NCI-H2029 treated with DMSO at 0.1 percent for 48 hours (cell line): Measurements from ENCODE around the gene THRA.
A peak's percentile ranks its signal among the peaks of the same experiment; 100 is the strongest.

Experiments
- DNase-seq: peaks from one replicate; lab custom pipeline; 2025; lab: John Stamatoyannopoulos, UW

THRA gene

DNA sequence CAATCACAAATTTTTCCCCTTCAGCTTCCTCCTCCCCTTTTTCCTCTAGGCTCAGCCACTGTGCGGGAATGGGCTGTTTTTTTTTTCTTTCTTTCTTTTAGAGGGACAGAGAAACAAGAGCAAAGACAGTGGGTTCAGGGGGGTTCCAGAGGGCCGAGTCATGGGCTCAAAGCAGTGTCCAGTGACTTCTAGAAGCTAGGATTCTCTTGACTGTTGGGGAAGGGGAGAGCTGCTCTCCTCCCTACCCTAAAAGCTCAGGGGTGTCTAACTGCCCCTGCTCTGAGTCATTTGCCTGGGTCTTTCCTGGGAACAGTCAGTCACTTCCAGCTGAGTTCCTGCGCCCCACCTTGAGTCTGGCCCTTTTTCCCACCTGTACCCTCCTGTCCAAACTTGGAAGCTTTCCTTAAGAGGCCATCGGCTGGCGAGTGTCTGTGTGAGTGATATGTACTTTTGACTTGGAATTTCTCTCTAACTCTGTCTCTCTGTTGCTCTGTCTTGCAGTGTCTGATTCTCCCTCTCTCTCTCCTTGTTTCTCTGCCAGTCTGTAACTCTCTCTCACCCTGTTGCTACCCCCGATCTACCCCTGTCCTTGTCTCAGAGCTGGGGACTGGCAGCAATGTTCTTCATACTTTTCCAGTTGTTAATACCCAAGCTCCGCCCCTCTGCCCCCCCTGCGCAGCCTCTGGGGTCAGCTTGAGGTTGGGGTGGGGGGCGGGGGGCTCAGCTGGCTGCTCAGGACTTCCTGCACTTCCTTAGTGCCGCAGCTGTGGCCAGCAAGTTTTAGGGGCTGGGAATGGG lies 2.4 kb downstream of the THRA start:
- DNase-seq = no peak

DNA sequence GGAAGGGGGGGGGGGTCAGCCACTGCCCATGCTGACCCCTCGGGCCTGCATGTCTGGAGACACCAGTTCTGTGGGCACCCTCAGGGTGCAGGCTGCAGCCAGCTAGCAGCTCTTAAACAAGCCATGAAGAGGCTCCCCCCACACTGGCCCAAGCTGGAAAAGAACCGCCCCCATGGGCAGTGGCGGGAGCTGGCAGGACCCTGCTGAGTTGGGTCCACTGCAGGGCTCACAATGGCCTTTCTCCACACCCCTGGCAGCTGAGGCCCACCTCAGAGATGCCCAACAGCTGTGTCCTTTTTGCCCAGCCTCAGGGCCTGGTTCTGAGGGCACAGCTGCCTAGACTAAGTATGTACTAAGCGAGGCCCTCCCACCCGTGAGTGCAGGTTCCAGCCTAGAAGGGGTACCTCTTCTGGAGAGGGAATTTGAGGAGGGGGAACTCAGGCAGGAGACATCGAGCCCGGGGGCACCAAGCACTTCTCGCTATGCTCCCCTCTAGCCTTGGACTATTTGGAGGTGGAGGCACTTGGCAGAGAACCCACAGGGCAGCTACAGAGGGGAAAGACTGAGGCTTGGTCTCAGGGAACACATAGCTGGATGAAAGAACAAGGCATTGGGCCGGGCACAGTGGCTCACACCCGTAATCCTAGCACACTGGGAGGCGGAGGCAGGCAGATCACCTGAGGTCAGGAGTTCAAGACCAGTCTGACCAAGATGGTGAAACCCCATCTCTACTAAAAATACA lies 3.2 kb downstream of the THRA start:
- DNase-seq = no peak

DNA sequence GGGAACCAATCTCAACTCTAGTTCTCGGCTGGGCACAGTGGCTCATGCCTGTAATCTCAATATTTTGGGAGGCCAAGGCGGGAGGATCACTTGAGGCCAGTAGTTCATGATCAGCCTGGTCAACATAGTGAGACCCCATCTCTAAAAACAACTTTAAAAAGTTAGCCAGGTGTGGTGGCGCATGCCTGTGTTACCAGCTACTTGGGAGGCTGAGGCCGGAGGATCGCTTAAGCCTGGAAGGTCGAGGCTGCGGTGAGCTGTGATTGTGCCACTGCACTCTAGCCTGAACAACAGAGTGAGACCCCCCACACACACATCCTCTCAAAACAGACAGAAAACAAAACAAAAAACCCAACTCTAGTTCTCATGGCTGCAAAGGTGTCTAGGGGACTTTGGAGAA lies 4.9 kb downstream of the THRA start:
- DNase-seq = no peak

DNA sequence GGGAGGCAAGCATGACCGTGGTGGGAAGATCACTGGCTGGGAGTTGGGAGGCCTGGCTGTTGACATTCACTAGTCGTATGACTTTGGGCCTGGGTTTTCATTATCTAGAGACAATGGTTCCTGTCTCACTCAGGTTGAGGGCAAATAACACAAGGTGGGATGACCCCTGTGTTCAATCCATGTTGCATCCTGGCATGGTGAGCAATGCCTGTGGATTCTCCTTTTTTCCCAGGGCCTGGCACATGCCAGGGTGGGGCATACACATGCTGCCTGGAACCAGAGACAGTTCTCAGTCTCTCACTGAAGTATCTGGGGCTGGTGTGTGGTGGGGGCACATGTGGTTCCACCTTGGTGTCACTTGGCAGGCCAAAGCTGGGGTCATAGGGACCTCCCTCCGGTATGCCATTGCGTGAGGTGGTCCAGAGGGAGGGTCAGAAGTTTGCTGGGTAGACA lies 5.4 kb downstream of the THRA start:
- no peak for DNase-seq

DNA sequence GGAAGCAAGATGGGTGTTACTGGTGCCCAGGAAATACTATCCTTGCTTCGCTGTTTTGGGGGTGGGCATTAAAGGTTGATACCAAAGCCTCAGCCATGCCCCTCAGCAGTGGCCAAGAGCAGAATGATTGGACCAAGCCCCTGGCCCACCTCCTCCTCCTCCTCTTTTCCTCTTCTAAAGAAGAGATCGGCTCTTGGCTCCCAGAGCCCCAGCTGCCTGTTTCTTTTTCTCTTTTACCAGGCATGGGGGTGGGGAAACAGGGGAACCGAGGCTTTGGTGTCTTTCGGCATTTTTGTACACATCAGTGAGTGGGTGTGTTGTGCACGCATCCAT lies 5.8 kb downstream of the THRA start:
- no peak for DNase-seq

DNA sequence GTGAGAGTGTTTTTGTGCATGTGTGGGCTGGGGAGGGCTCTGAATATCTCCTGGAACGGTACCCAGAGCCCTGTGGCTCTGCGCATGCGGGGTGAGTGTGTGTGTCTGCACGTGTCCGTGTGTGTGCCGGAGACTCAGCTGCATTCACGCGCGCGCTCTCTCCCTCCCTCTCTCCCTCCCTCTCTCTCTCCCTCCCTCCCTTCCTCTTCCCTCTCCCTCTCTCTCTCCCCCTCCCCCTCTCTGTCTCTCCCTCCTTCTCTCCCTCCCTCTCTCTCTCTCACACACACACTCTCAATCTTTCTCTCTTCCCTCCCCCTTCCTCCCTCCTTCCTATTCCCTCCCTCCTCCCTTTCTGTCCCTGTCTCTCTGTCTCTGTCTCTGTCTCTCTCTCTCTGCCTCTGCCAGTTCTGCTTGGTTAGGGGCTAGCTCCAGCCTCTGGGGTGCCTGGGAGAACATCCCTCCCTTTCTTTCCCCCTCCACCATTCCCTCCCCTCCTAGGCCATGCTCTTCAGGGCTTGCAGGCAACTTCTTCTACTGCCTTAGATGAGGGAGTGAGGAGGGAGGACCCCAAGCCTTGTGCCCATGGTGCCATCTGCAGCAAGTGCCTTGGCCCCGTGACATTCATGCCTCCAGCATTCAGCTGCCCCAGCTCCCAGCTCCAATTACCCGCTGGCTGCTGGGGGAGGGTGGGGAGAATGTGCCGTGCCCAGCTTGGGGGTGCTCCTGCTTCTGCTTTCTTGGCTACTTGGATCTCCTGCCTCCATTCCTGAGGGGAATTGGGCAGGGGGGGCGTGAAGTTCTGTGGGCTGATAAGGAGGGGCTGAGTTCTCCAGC lies 6.4 kb downstream of the THRA start:
- peak; percentile 73 for DNase-seq

DNA sequence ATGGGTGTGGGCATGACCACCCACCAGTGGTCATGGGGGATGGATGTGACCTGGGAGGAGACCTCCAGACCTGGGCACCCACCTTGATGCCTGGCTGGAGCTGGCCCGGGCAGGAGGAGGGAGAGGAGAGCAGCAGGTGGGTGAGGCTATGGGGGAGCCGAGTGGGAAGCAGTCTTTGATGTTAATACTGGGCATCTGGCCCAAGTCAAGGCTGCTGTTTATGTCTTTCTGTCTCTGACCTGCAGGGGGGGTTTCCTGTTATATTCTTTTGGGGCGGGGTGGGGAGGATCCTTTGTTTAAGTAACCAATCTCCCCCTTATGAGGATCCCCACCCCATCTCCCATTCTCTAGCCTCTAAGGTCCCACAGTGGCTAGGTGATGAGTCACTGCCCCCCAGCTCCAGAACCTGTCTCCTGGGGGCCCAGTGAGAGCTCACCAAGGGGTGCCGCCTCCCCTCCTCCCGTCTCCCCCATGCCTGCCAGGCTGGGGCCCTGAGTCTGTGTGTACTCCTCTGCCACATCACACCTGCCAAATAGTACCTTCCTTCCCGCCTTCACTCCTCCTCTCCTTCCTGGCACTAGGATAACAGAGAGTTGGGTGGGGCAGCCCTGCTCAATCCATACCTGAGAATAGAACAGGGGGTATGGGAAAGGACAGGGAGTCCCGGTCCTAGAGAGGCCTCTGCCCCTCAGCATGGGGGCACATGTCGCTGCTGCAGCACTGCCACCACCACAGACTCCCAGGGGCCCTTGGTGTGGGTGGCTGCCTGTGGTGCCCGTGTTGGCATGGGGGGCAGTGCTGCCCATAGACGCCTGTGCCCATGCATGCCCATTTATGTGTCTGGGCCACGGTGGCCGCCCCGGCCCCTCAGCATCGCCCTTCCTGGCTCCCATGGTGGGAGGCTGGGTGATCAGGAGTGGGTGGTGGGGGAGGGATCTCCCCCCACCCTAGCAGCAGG lies 7.3 kb downstream of the THRA start:
- DNase-seq = peak; percentile 66

DNA sequence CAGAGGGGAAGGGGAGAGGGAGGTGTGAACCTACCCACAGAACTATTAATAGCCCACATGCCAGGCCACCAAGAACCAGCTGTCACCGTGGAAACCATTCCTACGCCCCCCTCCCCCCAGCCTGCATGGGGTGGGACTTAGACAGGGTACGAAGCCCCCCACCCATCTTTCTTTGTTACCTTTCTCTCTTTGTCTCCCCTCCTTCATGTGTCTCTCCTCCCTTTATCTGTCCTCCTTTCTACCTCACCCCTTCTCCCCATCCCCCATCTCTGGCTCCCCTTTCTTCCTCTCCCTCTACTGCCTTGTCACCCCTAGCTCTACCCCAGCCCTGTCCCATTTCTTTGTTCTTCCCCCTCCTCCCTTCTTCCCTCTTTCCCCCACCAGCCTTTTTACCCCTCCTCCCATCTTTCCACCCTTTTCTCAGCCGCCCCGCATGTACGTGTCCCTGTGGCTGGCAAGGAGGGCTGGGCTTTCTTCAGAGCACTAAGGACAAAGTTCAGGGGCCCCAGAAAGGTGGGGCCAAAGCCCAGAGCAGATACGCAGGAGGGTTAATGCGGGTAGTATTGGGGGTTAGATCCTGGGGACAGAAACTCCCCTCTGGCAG lies 8.0 kb downstream of the THRA start:
- no peak for DNase-seq

DNA sequence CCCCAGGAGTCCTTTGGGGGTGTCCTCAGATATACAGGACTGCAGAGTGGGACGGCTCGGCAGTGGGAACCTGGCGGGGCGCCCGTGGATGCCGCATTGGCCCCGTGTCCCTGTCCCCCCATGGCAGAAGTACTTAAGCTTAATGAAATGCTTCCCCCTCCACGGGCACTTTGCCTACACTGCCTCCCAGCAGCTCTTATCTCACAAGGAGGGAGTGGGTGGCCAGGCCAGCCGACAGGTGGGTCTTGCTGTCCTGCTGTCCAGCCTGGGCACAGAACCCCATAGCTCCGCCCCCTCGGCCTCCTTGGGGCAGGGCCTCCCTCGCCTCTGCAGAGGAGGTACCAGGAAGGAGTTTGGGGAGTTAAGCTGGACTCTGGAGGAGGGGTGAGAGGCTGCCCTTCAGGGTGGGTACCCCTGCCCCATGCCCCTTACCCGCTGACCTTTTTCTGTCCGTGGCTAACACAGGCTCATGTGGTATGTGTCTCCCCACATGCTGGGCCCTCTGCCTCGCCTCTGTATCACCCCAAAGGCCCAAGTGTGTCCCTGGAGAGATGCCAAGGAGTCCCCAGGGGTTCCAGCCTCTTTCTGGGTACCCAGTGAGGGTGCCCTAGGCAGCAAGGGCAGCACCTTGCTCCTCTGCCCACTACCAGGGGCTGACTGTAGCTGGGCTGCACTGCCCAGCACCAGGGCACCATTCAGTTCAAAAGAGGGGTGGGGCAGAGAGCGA lies 8.7 kb downstream of the THRA start:
- DNase-seq = peak; percentile 21

DNA sequence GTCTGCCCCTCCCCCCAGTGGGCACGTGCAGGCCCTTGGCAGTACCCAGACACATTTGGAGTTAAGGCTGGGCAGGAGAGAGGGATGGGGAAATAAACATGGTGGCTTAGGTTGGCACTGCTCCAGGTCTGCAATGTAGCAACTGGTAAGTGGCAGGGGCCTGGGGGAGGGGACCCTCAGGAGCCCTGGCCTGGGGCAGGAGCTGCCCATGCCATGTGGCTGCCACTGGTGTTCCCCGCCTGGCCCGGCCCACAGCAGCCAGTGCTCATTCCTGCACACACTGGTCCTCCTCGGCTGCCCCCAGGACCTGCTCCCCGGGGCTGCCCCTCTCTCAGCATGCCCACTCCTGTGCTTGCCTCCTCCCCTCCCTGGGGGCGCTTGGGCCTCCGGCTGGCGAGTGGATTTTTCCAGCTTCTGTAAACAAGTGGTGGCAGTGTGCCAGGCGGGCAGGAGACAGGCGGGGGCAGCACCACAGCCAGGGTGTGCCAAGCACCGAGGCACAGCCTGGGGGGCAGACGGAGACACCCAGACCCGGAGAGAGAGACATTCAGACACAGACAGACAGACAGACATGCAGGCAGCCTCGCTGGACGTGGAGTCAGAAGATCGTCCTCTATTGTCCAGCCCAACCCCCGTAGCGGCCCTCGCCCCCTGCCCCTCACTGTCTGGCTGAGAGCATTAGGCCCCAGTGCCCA lies 9.4 kb downstream of the THRA start:
- DNase-seq = peak; percentile 93

DNA sequence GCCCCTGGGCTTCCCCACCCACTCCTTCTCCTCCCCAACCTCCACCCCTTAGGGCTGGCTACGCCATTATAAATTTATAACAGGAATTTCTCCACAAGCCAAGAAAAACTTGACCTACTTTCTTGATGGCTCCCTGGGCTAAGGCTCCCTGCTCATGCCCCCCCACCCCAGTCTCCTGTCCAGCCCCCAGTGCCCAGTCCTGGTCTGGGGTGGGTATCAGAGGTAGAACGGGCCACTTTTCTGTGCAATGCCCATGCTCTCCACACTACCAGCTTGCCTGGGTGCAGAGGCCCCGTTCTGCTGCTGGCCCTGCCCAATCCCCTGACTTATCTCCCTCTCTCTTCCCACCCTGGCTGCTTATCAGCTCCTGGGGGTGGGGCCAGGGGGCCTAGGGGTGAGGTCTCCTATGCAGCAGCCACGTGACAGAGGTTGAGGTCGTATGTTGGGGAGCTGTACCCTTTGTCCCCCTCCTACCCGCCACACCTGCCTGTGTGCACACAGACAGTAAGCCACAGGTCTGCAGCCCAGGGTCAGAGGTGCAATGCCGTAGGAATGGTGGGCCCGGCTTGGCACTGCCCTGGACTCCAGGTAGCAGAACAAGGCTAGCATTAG lies 10.1 kb downstream of the THRA start:
- DNase-seq = no peak

DNA sequence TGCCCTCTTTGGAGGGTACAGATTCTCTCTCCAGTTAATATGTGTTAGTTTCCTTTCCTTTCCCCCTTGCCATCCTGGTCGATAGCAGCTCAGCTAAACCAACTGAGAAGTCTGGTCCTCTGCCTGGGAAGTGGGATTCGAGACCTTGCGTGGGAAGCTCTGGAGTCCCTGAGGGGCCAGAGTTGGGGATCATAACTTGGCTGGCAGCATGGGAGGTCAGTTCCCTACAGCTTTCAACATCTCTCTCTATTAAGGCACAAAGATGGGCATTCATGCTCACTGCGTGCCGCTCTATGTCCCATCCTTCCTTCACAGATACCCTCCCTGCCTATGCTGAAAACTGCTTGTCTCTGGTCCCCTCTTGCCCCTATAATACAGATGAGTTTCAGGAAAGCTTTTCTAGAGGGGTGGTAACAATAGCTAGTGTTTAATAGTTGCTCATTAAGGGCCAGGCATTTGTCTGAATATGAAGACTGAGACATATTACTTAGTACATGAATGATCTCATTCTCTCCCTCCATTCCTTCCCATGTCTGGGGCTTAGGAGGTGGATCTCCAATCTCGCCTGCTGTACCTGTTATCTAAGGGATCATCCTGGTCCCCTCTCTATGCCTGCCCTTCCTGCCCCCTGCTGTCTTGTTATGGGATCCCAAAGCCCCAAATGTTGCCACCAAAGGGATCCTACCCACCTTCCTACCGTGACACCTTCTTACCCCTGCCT lies 10.8 kb downstream of the THRA start:
- DNase-seq = no peak

DNA sequence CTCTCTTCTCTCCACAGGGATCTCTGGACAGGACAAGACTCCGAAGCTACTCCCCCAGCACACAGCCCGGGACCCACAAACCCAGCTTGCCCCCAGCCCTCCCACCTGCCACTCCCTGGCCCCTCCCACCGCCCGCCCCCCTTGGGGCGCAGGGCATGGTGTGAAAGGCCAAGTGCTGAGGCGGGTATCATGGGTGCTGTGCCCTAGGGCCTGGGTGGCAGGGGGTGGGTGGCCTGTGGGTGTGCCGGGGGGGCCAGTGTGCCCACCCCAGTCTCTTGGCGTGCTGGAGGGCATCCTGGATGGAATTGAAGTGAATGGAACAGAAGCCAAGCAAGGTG lies 11.4 kb downstream of the THRA start:
- DNase-seq = no peak

DNA sequence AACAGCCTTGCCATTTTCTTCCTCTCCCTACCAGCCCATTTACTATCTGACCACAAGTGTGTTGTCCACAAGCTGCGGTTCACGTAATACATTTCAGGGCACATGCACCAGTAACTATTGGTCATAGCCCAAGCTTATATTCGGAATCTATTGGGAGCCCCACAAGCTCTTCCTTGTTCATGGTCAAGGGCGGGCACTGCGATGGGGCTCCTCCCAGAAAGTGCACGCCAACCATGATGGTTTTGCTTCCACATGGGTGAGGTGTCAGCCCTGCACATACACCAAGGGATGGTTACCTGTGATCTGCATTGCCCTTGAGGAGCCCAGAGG lies 12.1 kb downstream of the THRA start:
- DNase-seq = no peak

DNA sequence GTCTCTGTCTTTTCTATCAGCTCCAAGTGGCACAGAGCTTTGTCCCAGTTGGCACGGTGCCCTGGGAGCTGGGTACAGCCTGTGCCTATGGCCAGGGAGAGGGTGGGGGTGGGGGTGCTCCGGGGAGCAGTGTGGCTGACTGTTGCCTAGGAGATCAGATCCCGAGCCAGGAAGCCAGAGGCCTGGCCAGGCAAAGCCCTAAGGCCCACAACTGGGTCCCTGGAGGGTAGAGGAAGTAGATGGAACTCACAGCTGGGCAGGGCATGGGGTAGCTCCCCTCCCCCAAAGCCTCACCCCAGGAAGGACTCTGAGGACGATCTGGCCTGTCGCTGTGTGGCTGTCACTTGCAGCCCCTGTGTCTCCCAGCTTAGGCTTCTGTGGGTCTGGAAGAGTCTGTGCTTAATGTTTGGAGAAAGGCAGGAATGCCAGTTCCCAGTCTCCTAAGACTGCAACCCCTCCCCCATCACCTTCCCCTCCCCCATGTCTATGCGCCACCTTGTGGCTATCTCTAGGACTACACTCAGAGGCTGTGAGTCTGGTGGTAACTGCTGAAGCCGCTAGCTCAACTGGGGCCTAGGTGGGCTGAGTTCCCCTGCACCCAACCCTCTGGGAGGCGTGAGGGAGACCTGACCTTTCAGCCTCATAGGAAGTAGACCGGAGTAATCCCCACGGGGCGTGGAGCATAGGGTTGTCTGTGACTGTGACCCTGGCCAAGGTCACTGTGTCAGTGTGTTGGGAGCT lies 12.6 kb downstream of the THRA start:
- DNase-seq = peak; percentile 46

DNA sequence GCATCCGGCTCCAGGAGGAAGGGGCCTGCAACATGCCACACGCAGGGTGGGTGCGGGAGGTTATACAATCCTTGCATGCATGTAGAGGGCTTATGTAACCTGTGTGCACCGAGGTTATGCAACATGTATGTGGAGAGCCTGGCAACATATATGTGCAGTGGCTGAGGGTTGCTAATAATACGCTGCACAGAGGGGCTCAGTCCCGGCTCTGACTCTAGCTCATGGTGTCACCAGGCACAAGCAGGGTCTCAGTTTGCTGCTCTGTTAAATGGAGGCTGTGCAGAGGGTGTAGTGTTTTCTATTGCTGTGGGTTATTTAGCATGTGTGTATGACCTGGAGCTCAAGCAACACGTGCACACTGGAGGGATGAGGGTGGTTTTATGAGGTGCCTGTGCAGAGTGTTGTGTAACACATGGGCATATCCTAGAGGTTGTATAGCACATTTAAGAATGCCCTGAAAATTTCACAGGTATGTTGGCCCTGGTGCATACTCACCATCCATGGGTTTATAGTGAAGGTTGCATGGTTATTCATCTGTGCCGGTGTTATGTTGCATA lies 13.3 kb downstream of the THRA start:
- DNase-seq = no peak

DNA sequence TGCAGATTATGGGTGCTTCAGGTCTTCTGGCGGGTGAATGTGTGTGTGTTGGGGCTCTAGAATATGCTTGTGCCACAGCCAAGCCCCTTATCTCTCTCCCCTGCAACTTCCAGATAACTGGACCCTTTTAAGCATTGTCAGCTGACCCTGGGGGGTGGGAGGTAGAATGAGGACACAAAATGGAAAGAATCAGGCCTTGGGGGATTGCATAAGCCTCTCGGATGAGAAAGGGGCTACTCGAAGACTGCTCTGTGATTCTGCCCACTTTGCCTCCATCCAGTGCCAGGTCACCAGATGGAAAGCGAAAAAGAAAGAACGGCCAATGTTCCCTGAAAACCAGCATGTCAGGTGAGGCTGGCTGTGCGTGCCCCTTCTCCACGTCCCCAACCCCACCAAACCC lies 13.8 kb downstream of the THRA start:
- DNase-seq = no peak

DNA sequence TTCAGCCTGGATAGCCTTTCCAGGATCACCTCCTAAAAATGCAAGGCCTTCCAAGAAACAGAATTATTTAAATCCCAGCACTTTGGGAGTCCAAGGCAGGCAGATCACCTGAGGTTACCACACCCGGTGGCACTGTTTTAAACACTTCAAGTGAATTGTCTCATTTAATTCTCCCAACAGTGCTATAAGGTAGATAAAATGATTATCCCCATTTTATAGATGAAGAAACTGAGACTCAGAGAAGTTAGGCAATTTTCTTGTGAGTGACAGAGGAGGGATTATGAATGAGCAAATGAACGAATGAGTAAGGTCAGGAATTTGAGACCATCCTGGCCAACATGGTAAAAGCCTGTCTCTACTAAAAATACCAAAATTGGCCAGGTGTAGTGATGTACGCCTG lies 16.8 kb downstream of the THRA start:
- DNase-seq = no peak
